Neuronal stem cell (in vitro differentiated cells): Measurements from ENCODE around the gene FRY.

Source experiments
- DNase-seq: peaks from one replicate; pipeline ENCODE4 v3.0.0-alpha.2; 2013; ENCODE audit warnings: low spot score
- H2AFZ ChIP-seq: one replicate; pipeline ENCODE4 v1.6.1; 2013; ENCODE audit warnings: mild to moderate bottlenecking, low read length, inconsistent platforms
- H2AK5ac ChIP-seq: 2 replicates; pipeline ENCODE4 v1.6.1; 2013; ENCODE audit warnings: low read depth, mild to moderate bottlenecking, inconsistent platforms, low read length, moderate library complexity, mixed read lengths
- H2BK120ac ChIP-seq: 2 replicates; pipeline ENCODE4 v1.6.1; 2013; ENCODE audit warnings: low read depth, mild to moderate bottlenecking, inconsistent platforms, low read length, moderate library complexity, mixed read lengths
- H2BK12ac ChIP-seq: one replicate; pipeline ENCODE4 v1.6.1; 2013; ENCODE audit warnings: low read length, inconsistent platforms
- H2BK15ac ChIP-seq: 2 replicates; pipeline ENCODE4 v1.6.1; 2013; ENCODE audit warnings: mild to moderate bottlenecking, low read length, inconsistent platforms, mixed read lengths
- H2BK5ac ChIP-seq: one replicate; pipeline ENCODE4 v1.6.1; 2013; ENCODE audit warnings: inconsistent platforms, mild to moderate bottlenecking, low read length, moderate library complexity
- H3K14ac ChIP-seq: one replicate; pipeline ENCODE4 v1.6.1; 2013; ENCODE audit warnings: low read length, inconsistent platforms
- H3K18ac ChIP-seq: 2 replicates; pipeline ENCODE4 v1.6.1; 2013; ENCODE audit warnings: low read length, inconsistent platforms
- H3K23ac ChIP-seq: 2 replicates; pipeline ENCODE4 v1.6.1; 2013; ENCODE audit warnings: low read depth, mild to moderate bottlenecking, mixed read lengths, low read length, inconsistent platforms; ENCODE audit not compliant: poor library complexity
- H3K27ac ChIP-seq: replicated peaks from 3 replicates; pipeline ENCODE4 v1.5.1; 2013; ENCODE audit warnings: low read length, inconsistent platforms
- H3K27me3 ChIP-seq, 3 experiments: 2 replicates each; pipeline ENCODE4 v1.6.1; 2013; ENCODE audit warnings: low read length in 3 of 3, mild to moderate bottlenecking in 2 of 3, inconsistent platforms in 1 of 3, low read depth in 1 of 3, mixed read lengths in 1 of 3, moderate library complexity in 1 of 3; ENCODE audit not compliant: control insufficient read depth in 3 of 3, insufficient read depth in 3 of 3
- H3K36me3 ChIP-seq, 2 donors: replicated peaks in 1 of 2; 2 replicates each; pipeline ENCODE4 v1.6.1; 2013; ENCODE audit warnings: low read length in 2 of 2; ENCODE audit not compliant: control insufficient read depth in 2 of 2, insufficient read depth in 2 of 2
- H3K4ac ChIP-seq: 2 replicates; pipeline ENCODE4 v1.6.1; 2013; ENCODE audit warnings: inconsistent platforms, mild to moderate bottlenecking, low read length, moderate library complexity
- H3K4me1 ChIP-seq, 2 donors: 1 replicate in 1 of 2; 2 replicates in 1 of 2; pipeline ENCODE4 v1.6.1; 2013; ENCODE audit warnings: low read length in 2 of 2, low read depth in 1 of 2; ENCODE audit not compliant: control insufficient read depth in 2 of 2, insufficient read depth in 1 of 2
- H3K4me2 ChIP-seq: one replicate; pipeline ENCODE4 v1.6.1; 2013; ENCODE audit warnings: mild to moderate bottlenecking, low read length, inconsistent platforms; ENCODE audit not compliant: insufficient read depth, poor library complexity, severe bottlenecking
- H3K4me3 ChIP-seq, 2 donors: 2 replicates each; pipeline ENCODE4 v1.5.1; 2013; ENCODE audit warnings: low read length in 2 of 2, mild to moderate bottlenecking in 2 of 2, inconsistent platforms in 1 of 2, moderate library complexity in 1 of 2
- H3K79me1 ChIP-seq: one replicate; pipeline ENCODE4 v1.6.1; 2013; ENCODE audit warnings: low read depth, mild to moderate bottlenecking, inconsistent platforms, low read length, moderate library complexity
- H3K9ac ChIP-seq: one replicate; pipeline ENCODE4 v1.6.1; 2013; ENCODE audit warnings: mild to moderate bottlenecking, low read depth, low read length, inconsistent platforms; ENCODE audit not compliant: poor library complexity
- H3K9me3 ChIP-seq, 2 donors: replicated peaks in 1 of 2; 2 replicates each; pipeline versions ENCODE3 to v1.6.1; 2013; ENCODE audit warnings: low read length in 2 of 2, mild to moderate bottlenecking in 2 of 2, inconsistent platforms in 1 of 2, low read depth in 1 of 2, mixed read lengths in 1 of 2, moderate library complexity in 1 of 2; ENCODE audit not compliant: control insufficient read depth in 2 of 2, insufficient read depth in 1 of 2
- H4K8ac ChIP-seq: one replicate; pipeline ENCODE4 v1.6.1; 2013; ENCODE audit warnings: low read depth, mild to moderate bottlenecking, inconsistent platforms, low read length, moderate library complexity
- H4K91ac ChIP-seq: one replicate; pipeline ENCODE4 v1.6.1; 2013; ENCODE audit warnings: low read length, low read depth, mild to moderate bottlenecking, inconsistent platforms; ENCODE audit not compliant: poor library complexity
- WGBS, 2 donors: extraction: QIAGEN DNeasy Blood & Tissue Kit; methylation state at CpG; one replicate each; pipeline ENCODE4 v1.1.7; 2013; ENCODE audit warnings: missing lambda C conversion rate in 2 of 2, mixed read lengths in 1 of 2; ENCODE audit not compliant: insufficient read length in 2 of 2, insufficient replicate concordance in 1 of 2; ENCODE audit errors: extremely low coverage in 2 of 2; 5-methylcytosine and 5-hydroxymethylcytosine counted together

The FRY gene

GRCh38 chr13:32141462-32141861 lies 109.9 kb downstream of the FRY start:
- no peak overlapping the region for H2BK120ac ChIP-seq
- H3K4ac ChIP-seq = no peak overlapping the region
- H3K4me3 ChIP-seq = no peak overlapping the region
- WGBS, 2 donors = no CpG with 5 or more reads among the region's 1 CpG
- H3K36me3 ChIP-seq = no peaks in the 10 kb centered on the region
- DNase-seq = no peak
- no peaks in the 10 kb centered on the region for H3K9me3 ChIP-seq
- no peak overlapping the region for H3K14ac ChIP-seq
- no peak overlapping the region for H4K91ac ChIP-seq
- no peak overlapping the region for H3K27ac ChIP-seq
- H2BK12ac ChIP-seq = no peak overlapping the region
- H3K79me1 ChIP-seq = no peaks in the 10 kb centered on the region
- no peak overlapping the region for H2AFZ ChIP-seq
- no peak overlapping the region for H3K4me2 ChIP-seq
- H3K23ac ChIP-seq = no peak overlapping the region
- no peak overlapping the region for H3K18ac ChIP-seq
- no peak overlapping the region for H3K9ac ChIP-seq
- H3K4me1 ChIP-seq = peaks cover 0 to 4% of the 10 kb centered on the region in 2 donors
- no peak overlapping the region for H4K8ac ChIP-seq
- H2AK5ac ChIP-seq = no peak overlapping the region
- no peaks in the 10 kb centered on the region for H3K27me3 ChIP-seq
- no peak overlapping the region for H2BK15ac ChIP-seq
- H2BK5ac ChIP-seq = no peak overlapping the region

- Histone ChIP-seq H3K9ac (no peak overlapping the region), H2BK15ac (no peak overlapping the region), H3K18ac (no peak overlapping the region), H2AK5ac (no peak overlapping the region), H3K14ac (no peak overlapping the region), H3K9me3 (no peaks in the 10 kb centered on the region), H3K4ac (no peak overlapping the region), H2BK12ac (no peak overlapping the region), H3K27ac (no peak overlapping the region), H3K4me3 (no peak overlapping the region), H3K36me3 (no peaks in the 10 kb centered on the region), H3K27me3 (no peaks in the 10 kb centered on the region), H3K4me1 (peaks cover 0 to 4% of the 10 kb centered on the region in 2 donors), H3K23ac (no peak overlapping the region), H3K4me2 (no peak overlapping the region), H4K91ac (no peak overlapping the region), H4K8ac (no peak overlapping the region), H2AFZ (no peak overlapping the region), H3K79me1 (no peaks in the 10 kb centered on the region), H2BK5ac (no peak overlapping the region), H2BK120ac (no peak overlapping the region)
- no CpG with 5 or more reads among the region's 1 CpG for WGBS, 2 donors
- no peak for DNase-seq
These were observed 110.5 kb downstream of the FRY start for GRCh38 chr13:32142115-32142514.

GRCh38 chr13:32142956-32143375 lies 111.4 kb downstream of the FRY start:
- Histone ChIP-seq H2BK120ac (no peak overlapping the region), H2BK12ac (no peak overlapping the region), H3K18ac (no peak overlapping the region), H2BK15ac (no peak overlapping the region), H3K23ac (no peak overlapping the region), H4K91ac (no peak overlapping the region), H3K27me3 (no peaks in the 10 kb centered on the region), H3K4ac (no peak overlapping the region), H3K36me3 (no peaks in the 10 kb centered on the region), H4K8ac (no peak overlapping the region), H3K14ac (no peak overlapping the region), H3K79me1 (no peaks in the 10 kb centered on the region), H3K4me3 (no peak overlapping the region), H3K9ac (no peak overlapping the region), H3K9me3 (no peaks in the 10 kb centered on the region), H2AK5ac (no peak overlapping the region), H3K27ac (peak overlapping the region; percentile 38), H2AFZ (peak overlapping the region; percentile 48), H2BK5ac (no peak overlapping the region), H3K4me2 (no peak overlapping the region), H3K4me1 (peaks cover 0 to 4% of the 10 kb centered on the region in 2 donors)
- no peak for DNase-seq

- Histone ChIP-seq H3K27me3 (no peaks in the 10 kb centered on the region), H2BK5ac (no peak overlapping the region), H2BK120ac (no peak overlapping the region), H3K27ac (no peak overlapping the region), H3K79me1 (no peaks in the 10 kb centered on the region), H2AFZ (no peak overlapping the region), H4K91ac (no peak overlapping the region), H3K23ac (no peak overlapping the region), H3K36me3 (no peaks in the 10 kb centered on the region), H3K18ac (no peak overlapping the region), H3K14ac (no peak overlapping the region), H3K9ac (no peak overlapping the region), H2BK15ac (no peak overlapping the region), H3K4ac (no peak overlapping the region), H2BK12ac (no peak overlapping the region), H3K4me3 (no peak overlapping the region), H4K8ac (no peak overlapping the region), H3K4me1 (peaks cover 0 to 4% of the 10 kb centered on the region in 2 donors), H2AK5ac (no peak overlapping the region), H3K9me3 (no peaks in the 10 kb centered on the region), H3K4me2 (no peak overlapping the region)
- no CpG with 5 or more reads among the region's 2 CpGs for WGBS, 2 donors
- DNase-seq = no peak
These were observed 115.6 kb downstream of the FRY start for GRCh38 chr13:32147193-32147592.
